ENCODE data around the gene NDUFA6.

DNA sequence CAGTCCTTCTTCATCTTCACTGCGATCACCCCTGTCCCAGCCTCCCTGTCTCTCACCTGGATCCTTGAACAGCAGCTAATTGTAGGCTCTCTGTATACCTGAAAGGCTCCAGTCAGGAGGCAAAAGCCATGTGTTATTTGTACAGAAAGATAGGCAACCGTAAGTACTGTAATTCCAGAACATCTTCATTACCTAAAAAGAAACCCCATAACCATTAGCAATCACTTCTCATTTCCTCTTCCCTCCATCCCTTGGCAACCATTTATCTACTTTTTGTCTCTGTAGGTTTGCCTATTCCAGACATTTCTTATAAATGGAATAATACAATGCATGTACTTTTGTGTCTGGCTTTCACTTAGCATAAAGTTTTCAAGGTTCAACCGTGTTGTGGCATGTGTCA lies 37.8 kb downstream of the NDUFA6 start:
- TF ChIP-seq, protein P1, sequence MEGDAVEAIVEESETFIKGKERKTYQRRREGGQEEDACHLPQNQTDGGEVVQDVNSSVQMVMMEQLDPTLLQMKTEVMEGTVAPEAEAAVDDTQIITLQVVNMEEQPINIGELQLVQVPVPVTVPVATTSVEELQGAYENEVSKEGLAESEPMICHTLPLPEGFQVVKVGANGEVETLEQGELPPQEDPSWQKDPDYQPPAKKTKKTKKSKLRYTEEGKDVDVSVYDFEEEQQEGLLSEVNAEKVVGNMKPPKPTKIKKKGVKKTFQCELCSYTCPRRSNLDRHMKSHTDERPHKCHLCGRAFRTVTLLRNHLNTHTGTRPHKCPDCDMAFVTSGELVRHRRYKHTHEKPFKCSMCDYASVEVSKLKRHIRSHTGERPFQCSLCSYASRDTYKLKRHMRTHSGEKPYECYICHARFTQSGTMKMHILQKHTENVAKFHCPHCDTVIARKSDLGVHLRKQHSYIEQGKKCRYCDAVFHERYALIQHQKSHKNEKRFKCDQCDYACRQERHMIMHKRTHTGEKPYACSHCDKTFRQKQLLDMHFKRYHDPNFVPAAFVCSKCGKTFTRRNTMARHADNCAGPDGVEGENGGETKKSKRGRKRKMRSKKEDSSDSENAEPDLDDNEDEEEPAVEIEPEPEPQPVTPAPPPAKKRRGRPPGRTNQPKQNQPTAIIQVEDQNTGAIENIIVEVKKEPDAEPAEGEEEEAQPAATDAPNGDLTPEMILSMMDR (conservative IDR thresholded peaks at IDR 0.05) = no peak
- TF ChIP-seq ZFX (IDR thresholded peaks at IDR 0.05) = no peak
